ENCODE data around the gene TH. TPM values are rescaled to one million over a fixed set of nuclear protein-coding genes. Genes with fewer than 3 reads are reported as not detected.

TH gene
- total RNA-seq, 2 donors from 2014 or later, result not detected

DNA sequence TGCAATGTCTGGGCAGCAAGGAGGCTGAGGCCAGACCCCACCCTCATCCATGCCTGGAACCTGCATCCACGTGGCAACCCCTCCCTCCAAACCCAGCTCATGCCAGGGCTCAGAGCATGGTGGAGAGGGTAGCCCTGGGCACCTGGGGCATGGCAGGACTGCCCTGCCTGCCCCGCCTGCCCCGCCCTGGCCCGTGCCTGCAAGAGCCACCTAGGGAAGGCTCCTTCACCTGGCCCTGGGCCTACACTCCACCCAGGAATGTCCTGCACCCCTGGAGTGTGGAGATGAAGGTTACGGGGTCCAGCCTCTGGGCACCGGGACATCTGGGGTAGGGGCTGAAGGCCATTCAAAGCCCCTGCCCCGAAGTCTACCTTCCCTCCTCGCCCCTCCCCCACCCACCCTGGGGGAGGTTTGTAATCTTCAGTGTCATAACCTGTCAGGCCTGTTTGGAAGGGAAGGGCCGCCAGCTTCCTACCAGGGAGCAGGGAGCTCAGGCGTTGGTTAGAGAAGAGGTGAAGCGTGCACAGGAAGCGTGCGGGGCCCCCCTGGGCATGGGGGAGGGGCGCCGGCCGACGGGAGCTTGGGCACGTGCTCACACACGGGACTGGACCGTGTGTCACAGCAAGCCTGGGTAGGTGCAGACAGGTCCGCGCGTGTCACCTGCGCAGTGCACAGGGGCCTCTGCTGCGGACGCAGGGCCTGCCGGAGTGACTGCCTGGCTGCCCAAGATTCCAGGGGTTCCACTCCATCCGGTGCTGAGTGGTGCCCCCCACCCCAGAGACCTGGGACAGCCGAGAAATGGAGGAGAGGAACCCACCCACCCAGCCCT, 30.7 kb upstream of the TH start:
- H3K4me3 ChIP-seq, result no peak overlapping the region
- H3K27ac ChIP-seq, result no peak overlapping the region
- no peaks in the 10 kb centered on the region for H3K4me1 ChIP-seq
- TF ChIP-seq, protein P1, sequence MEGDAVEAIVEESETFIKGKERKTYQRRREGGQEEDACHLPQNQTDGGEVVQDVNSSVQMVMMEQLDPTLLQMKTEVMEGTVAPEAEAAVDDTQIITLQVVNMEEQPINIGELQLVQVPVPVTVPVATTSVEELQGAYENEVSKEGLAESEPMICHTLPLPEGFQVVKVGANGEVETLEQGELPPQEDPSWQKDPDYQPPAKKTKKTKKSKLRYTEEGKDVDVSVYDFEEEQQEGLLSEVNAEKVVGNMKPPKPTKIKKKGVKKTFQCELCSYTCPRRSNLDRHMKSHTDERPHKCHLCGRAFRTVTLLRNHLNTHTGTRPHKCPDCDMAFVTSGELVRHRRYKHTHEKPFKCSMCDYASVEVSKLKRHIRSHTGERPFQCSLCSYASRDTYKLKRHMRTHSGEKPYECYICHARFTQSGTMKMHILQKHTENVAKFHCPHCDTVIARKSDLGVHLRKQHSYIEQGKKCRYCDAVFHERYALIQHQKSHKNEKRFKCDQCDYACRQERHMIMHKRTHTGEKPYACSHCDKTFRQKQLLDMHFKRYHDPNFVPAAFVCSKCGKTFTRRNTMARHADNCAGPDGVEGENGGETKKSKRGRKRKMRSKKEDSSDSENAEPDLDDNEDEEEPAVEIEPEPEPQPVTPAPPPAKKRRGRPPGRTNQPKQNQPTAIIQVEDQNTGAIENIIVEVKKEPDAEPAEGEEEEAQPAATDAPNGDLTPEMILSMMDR (IDR thresholded peaks at IDR 0.05), result no peak
- H3K27me3 ChIP-seq, result no peaks in the 10 kb centered on the region
- DNase-seq (ENCODE audit: low spot score), result no peak
- no peaks in the 10 kb centered on the region for H3K9me3 ChIP-seq
- H3K36me3 ChIP-seq, result no peaks in the 10 kb centered on the region

DNA sequence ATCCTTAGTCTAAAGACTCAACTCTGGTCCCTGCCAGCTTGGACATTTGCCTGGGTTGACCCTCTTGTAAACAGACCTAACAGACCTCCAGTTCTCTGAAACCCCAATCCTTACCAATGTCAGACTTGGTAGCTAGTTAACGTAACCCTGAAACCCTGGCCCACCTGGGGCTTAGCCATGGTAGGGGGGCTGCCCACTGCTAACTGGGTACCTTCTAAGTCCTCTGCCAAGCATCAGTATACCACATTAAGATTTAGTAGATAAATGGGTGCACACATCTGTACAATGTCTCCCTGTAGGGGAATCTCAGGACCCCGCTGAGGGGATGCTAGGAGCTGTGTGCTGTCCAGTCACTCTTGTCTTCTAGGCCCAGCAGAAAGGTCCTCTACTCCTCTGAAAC, 29.9 kb upstream of the TH start:
- TF ChIP-seq, protein P1 (IDR thresholded peaks at IDR 0.05), result no peak
- no peaks in the 10 kb centered on the region for H3K9me3 ChIP-seq
- no peaks in the 10 kb centered on the region for H3K27me3 ChIP-seq
- no peak overlapping the region for H3K27ac ChIP-seq
- H3K4me1 ChIP-seq, result no peaks in the 10 kb centered on the region
- no peaks in the 10 kb centered on the region for H3K36me3 ChIP-seq
- H3K4me3 ChIP-seq, result no peak overlapping the region
- no peak for DNase-seq (ENCODE audit: low spot score)

DNA sequence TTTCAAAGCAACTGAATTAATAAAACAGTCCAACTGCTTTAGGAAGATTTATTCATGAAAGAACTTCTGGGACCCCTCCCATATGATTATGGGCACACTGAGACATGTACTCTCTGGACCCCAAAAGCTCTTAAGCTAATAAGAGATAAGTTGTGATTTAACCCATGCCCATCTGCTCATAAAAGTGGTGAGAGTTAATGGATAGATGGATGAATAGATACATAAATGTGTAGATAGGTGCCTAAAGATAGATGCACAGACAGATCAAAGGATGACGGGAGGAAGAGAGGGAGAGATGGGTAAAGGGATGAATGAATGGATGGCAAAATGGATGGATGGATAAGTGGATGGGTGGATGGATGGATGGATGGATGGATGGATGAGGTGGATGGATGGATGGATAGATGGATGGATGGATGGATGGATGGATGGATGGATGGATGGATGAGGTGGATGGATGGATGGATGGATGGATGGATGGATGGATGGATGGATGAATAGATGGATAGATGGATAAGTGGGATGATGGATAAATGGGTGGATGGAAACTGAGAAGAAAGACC, 29.4 kb upstream of the TH start:
- H3K4me3 ChIP-seq, result no peak overlapping the region
- TF ChIP-seq, protein P1 (IDR thresholded peaks at IDR 0.05), result no peak
- no peak overlapping the region for H3K27ac ChIP-seq
- DNase-seq (ENCODE audit: low spot score), result no peak
- H3K36me3 ChIP-seq, result no peaks in the 10 kb centered on the region
- no peaks in the 10 kb centered on the region for H3K9me3 ChIP-seq
- no peaks in the 10 kb centered on the region for H3K4me1 ChIP-seq
- H3K27me3 ChIP-seq, result no peaks in the 10 kb centered on the region

DNA sequence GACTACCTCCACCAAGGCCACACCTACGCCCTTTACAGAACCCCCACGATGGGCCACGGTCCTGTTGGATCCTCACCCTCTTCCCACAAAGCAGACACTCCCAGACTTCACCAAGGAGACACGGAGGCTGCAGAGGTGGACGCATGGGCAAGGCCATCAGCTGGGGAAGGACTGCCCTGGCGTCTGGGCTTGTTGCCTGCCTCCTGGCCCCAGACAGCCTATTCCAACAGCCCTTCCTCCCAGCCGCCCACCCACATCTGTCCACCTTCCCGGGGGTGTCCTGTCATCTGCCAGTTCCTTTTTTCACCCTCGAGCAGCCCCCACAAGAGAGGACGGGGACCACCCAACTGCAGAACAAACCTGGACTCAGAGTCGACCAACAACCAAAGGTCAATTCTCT, 28.9 kb upstream of the TH start:
- no peaks in the 10 kb centered on the region for H3K4me1 ChIP-seq
- H3K9me3 ChIP-seq, result no peaks in the 10 kb centered on the region
- no peak overlapping the region for H3K4me3 ChIP-seq
- no peak overlapping the region for H3K27ac ChIP-seq
- TF ChIP-seq, protein P1 (IDR thresholded peaks at IDR 0.05), result no peak
- no peak for DNase-seq (ENCODE audit: low spot score)
- no peaks in the 10 kb centered on the region for H3K27me3 ChIP-seq
- H3K36me3 ChIP-seq, result no peaks in the 10 kb centered on the region

DNA sequence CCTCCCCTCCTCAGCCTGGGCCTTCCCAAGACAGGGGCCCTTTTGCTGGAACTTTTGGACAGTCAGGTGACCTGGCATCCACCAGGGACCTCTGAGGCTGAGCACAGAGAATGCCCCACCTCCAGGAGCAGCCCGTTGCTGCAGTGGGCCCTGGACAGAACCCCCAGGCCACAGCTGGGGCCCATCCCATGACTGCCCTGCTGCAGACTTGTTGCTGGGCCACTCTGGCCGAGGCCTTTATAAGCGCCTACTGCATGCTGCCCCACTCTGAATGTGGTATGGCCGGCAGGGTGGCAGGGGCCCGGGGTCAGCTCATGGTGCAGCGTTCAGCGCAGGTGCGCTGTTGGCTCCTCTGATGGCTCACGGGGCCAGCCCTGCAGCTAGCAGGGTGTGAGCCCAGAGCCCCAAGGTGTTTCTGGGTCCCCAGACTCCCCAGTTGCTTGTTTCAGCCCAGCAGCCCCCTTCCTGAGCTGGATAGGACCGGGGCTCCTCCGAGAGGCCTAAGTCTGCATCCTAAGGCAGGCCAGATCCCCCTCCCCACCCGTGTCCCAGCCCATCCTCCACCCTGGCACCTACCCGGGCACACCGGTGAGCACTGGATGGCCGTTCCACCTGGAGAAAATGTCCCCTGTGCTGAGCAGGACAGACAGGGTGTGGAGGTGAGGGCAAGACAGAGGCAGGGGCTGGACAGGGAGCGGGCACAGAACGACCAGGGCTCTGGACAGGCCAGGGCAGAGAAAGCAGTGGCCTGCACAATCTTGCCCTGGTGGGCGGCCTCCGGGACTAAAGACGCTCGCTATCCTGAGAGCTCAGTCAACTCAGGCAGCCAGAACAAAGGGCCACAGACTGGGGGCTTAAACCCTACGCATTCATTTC, 28.1 kb upstream of the TH start:
- TF ChIP-seq, protein P1 (IDR thresholded peaks at IDR 0.05), result no peak

More for the DNA sequence above, 28.1 kb upstream of the TH start:
- no peaks in the 10 kb centered on the region for H3K36me3 ChIP-seq
- H3K27me3 ChIP-seq, result no peaks in the 10 kb centered on the region
- H3K4me3 ChIP-seq, result no peak overlapping the region
- no peak overlapping the region for H3K27ac ChIP-seq
- DNase-seq (ENCODE audit: low spot score), result no peak
- no peaks in the 10 kb centered on the region for H3K9me3 ChIP-seq
- no peaks in the 10 kb centered on the region for H3K4me1 ChIP-seq

Measured in right atrium auricular region (tissue), 2 donors.